Fibroblast of villous mesenchyme (primary cell): ENCODE measurements around the gene CREG2. TPM values are rescaled to one million over a fixed set of nuclear protein-coding genes. Genes with fewer than 3 reads are reported as not detected.

ENCODE experiments used
- DNase-seq: peaks from one replicate; pipeline ENCODE4 v3.0.0-alpha.2; 2010; ENCODE audit warnings: low read depth
- H3K4me3 ChIP-seq: 2 replicates; pipeline ENCODE4 v1.5.1; 2011; ENCODE audit warnings: low read depth, mild to moderate bottlenecking, low read length
- total RNA-seq: library from RNA; depleted of rRNA; stranded (reverse); fragments of >200 nt; gene quantifications from 2 replicates; pipeline ENCODE4 v1.2.3, GENCODE V29; 2012
- TF ChIP-seq, protein P1 (sequence below): IDR thresholded peaks from 2 replicates; pipeline ENCODE4 v1.5.1; 2012; ENCODE audit warnings: low read depth, mild to moderate bottlenecking, low read length; ENCODE audit not compliant: insufficient read depth

Gene CREG2, protein sequence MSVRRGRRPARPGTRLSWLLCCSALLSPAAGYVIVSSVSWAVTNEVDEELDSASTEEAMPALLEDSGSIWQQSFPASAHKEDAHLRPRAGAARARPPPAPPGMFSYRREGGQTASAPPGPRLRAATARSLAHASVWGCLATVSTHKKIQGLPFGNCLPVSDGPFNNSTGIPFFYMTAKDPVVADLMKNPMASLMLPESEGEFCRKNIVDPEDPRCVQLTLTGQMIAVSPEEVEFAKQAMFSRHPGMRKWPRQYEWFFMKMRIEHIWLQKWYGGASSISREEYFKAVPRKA
- not detected in 2 replicates for total RNA-seq

DNA sequence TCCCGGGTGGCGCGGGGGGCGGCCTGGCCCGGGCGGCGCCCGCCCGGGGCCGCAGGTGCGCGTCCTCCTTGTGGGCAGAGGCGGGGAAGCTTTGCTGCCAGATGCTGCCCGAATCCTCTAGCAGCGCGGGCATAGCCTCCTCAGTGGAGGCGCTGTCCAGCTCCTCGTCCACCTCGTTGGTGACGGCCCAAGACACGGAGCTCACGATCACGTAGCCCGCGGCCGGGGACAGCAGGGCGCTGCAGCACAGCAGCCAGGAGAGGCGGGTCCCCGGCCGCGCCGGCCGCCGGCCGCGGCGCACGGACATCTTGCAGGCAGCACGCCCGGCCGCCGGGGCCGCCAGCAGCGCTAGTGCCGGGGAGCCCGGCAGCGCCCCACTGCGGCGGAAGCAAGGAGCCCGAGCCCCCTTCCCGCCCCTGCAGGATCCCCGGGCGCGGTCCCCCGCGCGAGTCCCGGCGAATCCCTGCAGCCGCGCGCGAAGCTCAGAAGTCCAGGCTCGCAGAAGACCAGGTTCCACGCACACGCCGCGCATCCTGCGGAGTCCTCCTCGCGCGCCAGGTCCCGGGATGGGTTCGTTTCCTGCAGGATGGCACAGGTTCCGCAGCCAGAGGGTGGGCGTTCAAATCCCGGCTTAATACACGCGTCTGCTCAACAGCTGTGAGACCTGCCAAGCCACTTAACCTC is at the start of gene CREG2:
TSS of gene CREG2 (minus strand) at position 353 of the 684 bp plus-strand sequence. CDS start at position 307, 46 bp downstream.
- TF ChIP-seq, protein P1, sequence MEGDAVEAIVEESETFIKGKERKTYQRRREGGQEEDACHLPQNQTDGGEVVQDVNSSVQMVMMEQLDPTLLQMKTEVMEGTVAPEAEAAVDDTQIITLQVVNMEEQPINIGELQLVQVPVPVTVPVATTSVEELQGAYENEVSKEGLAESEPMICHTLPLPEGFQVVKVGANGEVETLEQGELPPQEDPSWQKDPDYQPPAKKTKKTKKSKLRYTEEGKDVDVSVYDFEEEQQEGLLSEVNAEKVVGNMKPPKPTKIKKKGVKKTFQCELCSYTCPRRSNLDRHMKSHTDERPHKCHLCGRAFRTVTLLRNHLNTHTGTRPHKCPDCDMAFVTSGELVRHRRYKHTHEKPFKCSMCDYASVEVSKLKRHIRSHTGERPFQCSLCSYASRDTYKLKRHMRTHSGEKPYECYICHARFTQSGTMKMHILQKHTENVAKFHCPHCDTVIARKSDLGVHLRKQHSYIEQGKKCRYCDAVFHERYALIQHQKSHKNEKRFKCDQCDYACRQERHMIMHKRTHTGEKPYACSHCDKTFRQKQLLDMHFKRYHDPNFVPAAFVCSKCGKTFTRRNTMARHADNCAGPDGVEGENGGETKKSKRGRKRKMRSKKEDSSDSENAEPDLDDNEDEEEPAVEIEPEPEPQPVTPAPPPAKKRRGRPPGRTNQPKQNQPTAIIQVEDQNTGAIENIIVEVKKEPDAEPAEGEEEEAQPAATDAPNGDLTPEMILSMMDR: peak; percentile 49
- DNase-seq: peak; percentile 63
- H3K4me3 ChIP-seq: peak within 1 kb of the TSS; percentile 50

GRCh38 chr2:101435001-101435862 is 47.9 kb upstream of the CREG2 start:
- TF ChIP-seq, protein P1: no peak
- DNase-seq: peak; percentile 70
- no peak overlapping the region for H3K4me3 ChIP-seq

DNA sequence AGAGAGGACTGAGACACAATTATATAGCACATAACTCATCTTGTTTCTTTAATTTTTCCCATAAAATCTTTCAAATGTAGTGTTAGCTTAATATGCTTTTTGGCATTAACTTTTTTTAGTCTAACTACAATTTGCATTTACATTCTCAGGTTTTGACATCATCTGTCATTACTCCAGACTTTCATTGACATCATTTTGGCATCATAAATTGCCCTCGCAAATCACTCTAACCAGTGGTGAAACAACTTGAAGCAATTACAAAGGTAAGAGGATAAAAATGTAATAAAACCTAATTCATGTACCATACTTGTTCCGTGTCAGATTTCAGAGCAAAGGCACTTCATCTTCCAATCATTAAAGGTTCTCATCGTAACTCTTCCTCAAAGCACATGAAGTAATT is 46.2 kb upstream of the CREG2 start:
- TF ChIP-seq, protein P1: no peak
- DNase-seq: no peak

GRCh38 chr2:101432411-101433181 is 45.3 kb upstream of the CREG2 start:
- DNase-seq: no peak
- TF ChIP-seq, protein P1: no peak
- H3K4me3 ChIP-seq: no peak overlapping the region

More for the DNA sequence above, 46.2 kb upstream of the CREG2 start:
- H3K4me3 ChIP-seq: no peak overlapping the region

DNA sequence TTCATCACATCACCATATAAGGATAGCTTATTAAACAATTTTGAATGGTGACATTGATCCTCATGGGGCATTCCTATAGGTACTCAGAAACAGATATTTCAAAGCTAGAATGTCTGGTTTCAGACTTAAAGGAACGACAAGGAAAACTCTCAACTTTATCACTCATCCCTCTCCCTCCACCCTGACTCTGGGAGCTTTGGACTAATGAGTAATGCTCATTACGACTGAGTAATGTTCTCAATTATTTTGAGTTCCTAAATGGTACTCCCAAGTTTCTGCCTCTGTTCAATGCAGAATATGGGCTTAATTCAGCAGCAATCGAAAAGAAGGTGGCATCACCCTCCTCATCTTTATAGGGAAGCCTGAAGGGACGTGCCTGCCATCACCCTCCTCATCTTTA is 44.2 kb upstream of the CREG2 start:
- DNase-seq: no peak
- TF ChIP-seq, protein P1: no peak
- no peak overlapping the region for H3K4me3 ChIP-seq

DNA sequence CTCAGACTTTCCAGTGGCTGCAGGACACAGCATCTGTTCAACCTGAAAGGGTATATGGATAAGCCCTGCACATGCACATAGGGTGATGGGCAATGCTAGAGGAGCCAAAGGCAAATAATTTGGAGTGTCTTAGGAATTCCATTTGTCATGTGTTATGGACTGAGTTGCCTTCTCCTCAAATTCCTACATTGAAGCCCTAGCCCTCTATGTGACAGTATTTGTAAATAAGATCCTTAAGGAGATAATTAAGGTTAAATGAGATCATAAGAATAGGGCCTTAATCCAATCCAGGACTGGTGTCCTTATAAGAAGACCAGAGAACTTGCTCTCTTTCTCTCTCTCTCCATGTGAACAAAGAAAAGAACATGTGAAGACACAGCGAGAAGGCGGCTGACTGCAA is 42.9 kb upstream of the CREG2 start:
- TF ChIP-seq, protein P1: no peak
- no peak overlapping the region for H3K4me3 ChIP-seq
- peak; percentile 38 for DNase-seq
